Heart left ventricle (tissue), 16 donors: ENCODE data around the gene MAP1B. TPM values are rescaled to one million over a fixed set of nuclear protein-coding genes. Genes with fewer than 3 reads are reported as not detected.

Experiments
- ATAC-seq, 4 donors: fragments of 200-7000 bp; cut with Tn5 transposase; one replicate each; pipeline ENCODE4 v1.9.1; 2020 to 2022; ENCODE audit warnings: moderate library complexity in 4 of 4, mild to moderate bottlenecking in 3 of 4, moderate number of reproducible peaks in 1 of 4
- DNase-seq, 5 donors: peaks; one replicate each; pipeline ENCODE4 v3.0.0-alpha.2; 2020
- H3K27ac ChIP-seq, 12 donors: fragments of 200-600 bp; sonication (generic) in 4 of 12; one replicate each; pipeline versions ENCODE4 v1.5.0 to v1.8.0; 2016 to 2022; ENCODE audit warnings: mild to moderate bottlenecking in 2 of 12
- H3K27me3 ChIP-seq, 9 donors: fragments of 200-600 bp; sonication (generic) in 2 of 9; one replicate each; pipeline versions ENCODE4 v1.5.1 to v1.8.0; 2016 to 2022; ENCODE audit warnings: mild to moderate bottlenecking in 3 of 9
- H3K36me3 ChIP-seq, 9 donors: fragments of 200-600 bp; sonication (generic) in 2 of 9; one replicate each; pipeline versions ENCODE4 v1.5.0 to v1.8.0; 2018 to 2022; ENCODE audit warnings: mild to moderate bottlenecking in 2 of 9
- H3K4me1 ChIP-seq, 12 donors: fragments of 200-600 bp; sonication (generic) in 4 of 12; one replicate each; pipeline versions ENCODE4 v1.5.0 to v1.8.0; 2016 to 2022; ENCODE audit warnings: mild to moderate bottlenecking in 3 of 12
- H3K4me3 ChIP-seq, 12 donors: fragments of 200-600 bp; sonication (generic) in 4 of 12; one replicate each; pipeline versions ENCODE4 v1.5.0 to v1.8.0; 2017 to 2022; ENCODE audit warnings: mild to moderate bottlenecking in 9 of 12, moderate library complexity in 4 of 12
- H3K9me3 ChIP-seq, 12 donors: fragments of 200-600 bp; sonication (generic) in 4 of 12; one replicate each; pipeline versions ENCODE4 v1.5.0 to v1.8.0; 2016 to 2022; ENCODE audit warnings: mild to moderate bottlenecking in 1 of 12
- POLR2A ChIP-seq, 2 donors: fragments of 450-650 bp; IDR thresholded peaks; one replicate each; pipeline ENCODE4 v1.6.1; 2017; ENCODE audit warnings: antibody characterized with exemption in 2 of 2, mild to moderate bottlenecking in 2 of 2, moderate library complexity in 2 of 2
- WGBS, 4 donors: extraction: QIAGEN DNeasy Blood & Tissue Kit in 2 of 4; methylation state at CpG; one replicate each; pipeline versions ENCODE4 v1.1.5 to v1.1.7; 2013 to 2018; 5-methylcytosine and 5-hydroxymethylcytosine counted together
- intact Hi-C, 10 donors: fragments of 100-400 bp; cut with DNase I; formaldehyde crosslinking; loops; one replicate each; pipeline versions ENCODE4 v1.11.1 to v1.14.2; 2022
- polyA plus RNA-seq, 2 donors: library from polyadenylated mRNA; stranded (reverse); fragments of 200-250 nt; gene quantifications; one replicate each; pipeline ENCODE4 v1.2.3, GENCODE V29; 2013
- total RNA-seq, 9 donors: library from RNA; depleted of rRNA in 2 of 9; stranded (reverse); fragments of >200 nt in 2 of 9; fragmentation: NEBNext Ultra II Directional in 3 of 9; extraction: Animal tissue kit (Norgen Biotek cat#: 25700) in 3 of 9; gene quantifications; one replicate each; pipeline versions ENCODE4 v1.1.0 to v1.2.4, GENCODE V29; 2016 to 2023
- TF ChIP-seq, protein P1 (sequence below), 12 donors: fragments of 200-600 bp; sonication (generic) in 4 of 12; IDR thresholded peaks; one replicate each; pipeline versions ENCODE4 v1.5.0 to v1.8.0; 2018 to 2022; ENCODE audit warnings: antibody characterized with exemption in 12 of 12, mild to moderate bottlenecking in 5 of 12
- donor health status: ischemic (EF 13 %, LVEDD 7.1; RV severe dilation, severe dysfunction).
- donor health status: healthy with polysubstance abuse.
- donor health status: DM: no; HTN: yes; CAD: no.
- donor health status: DM: no; HTN: no; CAD: no.
- donor health status: ischemic (EF 25% LVEDD 6.9; RV normal size, moderate dysfunction).
- donor health status: ischemic (EF 25% LVEDD 5.7; RV mildly dilated, moderate dysfunction).
- donor health status: healthy.
- donor health status: DM: yes; HTN: yes; CAD: no.
- donor health status: ischemic (EF 35%, LVEDD 5.7; RV mildly dilated, moderate dysfunction).
- donor health status: nonischemic (EF 11% LVEDD 7.7; RV severe dilation, severe dysfunction).
- donor health status: DM: yes; HTN: yes; CAD: no.
- donor health status: PGD.
- donor health status: ischemic (EF 29% LVEDD 5.4; RV normal size, mild dysfunction).
- donor health status: nonischemic (EF 23%, LVEDD 6.1; RV moderate dilation, normal function).

Gene MAP1B
- total and polyA plus RNA-seq, 11 donors = 10.1 to 603 (median 133) TPM

DNA sequence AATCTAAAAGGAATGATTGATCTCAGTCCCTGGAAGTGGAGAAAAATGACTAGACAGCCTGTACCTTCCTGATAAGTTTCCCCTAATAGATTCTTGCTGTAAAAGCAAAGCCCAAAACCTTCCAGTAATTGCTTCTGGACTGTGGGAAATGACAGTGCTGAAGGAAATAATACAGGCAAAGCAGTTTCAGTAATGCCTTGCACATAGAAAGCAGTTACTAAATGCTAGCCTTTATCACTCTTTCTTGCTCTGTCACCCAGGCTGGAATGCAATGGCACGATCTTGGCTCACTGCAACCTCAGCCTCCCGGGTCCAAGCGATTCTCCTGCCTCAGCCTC, 50.3 kb downstream of the MAP1B start:
- H3K27me3 ChIP-seq = no peaks in the 10 kb centered on the region
- ATAC-seq (no peak), DNase-seq (no peak)
- no peaks in the 10 kb centered on the region for H3K9me3 ChIP-seq
- no peak overlapping the region for H3K4me3 ChIP-seq
- H3K27ac ChIP-seq = peak overlapping the region in 6 of 12 donors; percentile 22 to 47 (median 32)
- H3K4me1 ChIP-seq = peaks cover 0 to 62% (median 28%) of the 10 kb centered on the region in 12 donors
- TF ChIP-seq POLR2A (IDR thresholded peaks at IDR 0.05) = no peak
- TF ChIP-seq, protein P1, sequence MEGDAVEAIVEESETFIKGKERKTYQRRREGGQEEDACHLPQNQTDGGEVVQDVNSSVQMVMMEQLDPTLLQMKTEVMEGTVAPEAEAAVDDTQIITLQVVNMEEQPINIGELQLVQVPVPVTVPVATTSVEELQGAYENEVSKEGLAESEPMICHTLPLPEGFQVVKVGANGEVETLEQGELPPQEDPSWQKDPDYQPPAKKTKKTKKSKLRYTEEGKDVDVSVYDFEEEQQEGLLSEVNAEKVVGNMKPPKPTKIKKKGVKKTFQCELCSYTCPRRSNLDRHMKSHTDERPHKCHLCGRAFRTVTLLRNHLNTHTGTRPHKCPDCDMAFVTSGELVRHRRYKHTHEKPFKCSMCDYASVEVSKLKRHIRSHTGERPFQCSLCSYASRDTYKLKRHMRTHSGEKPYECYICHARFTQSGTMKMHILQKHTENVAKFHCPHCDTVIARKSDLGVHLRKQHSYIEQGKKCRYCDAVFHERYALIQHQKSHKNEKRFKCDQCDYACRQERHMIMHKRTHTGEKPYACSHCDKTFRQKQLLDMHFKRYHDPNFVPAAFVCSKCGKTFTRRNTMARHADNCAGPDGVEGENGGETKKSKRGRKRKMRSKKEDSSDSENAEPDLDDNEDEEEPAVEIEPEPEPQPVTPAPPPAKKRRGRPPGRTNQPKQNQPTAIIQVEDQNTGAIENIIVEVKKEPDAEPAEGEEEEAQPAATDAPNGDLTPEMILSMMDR (IDR thresholded peaks at IDR 0.05) = no peak
- 73 to 88% (median 79%) methylated on average over 3 of the region's 3 CpGs for WGBS, 4 donors
- intact Hi-C loops = no loop called here
- no peaks in the 10 kb centered on the region for H3K36me3 ChIP-seq

DNA sequence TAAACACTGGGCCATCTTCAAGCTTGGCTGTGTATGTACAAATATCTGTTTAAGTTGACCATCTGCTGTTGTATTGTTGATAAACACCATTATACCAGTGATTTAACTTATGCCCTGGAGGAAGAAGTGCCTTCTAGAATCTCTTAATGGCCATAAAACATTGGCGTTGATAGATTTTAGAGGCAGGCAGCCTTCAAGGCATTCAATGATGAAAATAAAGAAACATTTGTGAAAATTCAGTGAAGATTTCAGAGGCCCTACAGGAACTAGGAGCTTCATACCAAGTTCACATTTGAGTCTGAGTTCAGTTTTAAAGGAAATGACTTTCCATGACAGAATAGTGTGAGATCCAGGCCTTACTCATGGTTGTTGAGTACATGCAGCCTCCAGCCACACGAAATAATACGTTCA, 52.2 kb downstream of the MAP1B start:
- H3K36me3 ChIP-seq = no peaks in the 10 kb centered on the region
- intact Hi-C loops = no loop called here
- WGBS, 4 donors = 81 to 89% (median 86%) methylated on average over 3 of the region's 3 CpGs
- no peak overlapping the region for H3K4me3 ChIP-seq
- no peaks in the 10 kb centered on the region for H3K27me3 ChIP-seq
- no peak for TF ChIP-seq POLR2A (IDR thresholded peaks at IDR 0.05)
- TF ChIP-seq, protein P1 (IDR thresholded peaks at IDR 0.05) = no peak
- DNase-seq (no peak), ATAC-seq (no peak)
- no peaks in the 10 kb centered on the region for H3K9me3 ChIP-seq
- peaks cover 0 to 60% (median 23%) of the 10 kb centered on the region in 12 donors for H3K4me1 ChIP-seq
- peak overlapping the region in 1 of 12 donors; percentile 33 for H3K27ac ChIP-seq

DNA sequence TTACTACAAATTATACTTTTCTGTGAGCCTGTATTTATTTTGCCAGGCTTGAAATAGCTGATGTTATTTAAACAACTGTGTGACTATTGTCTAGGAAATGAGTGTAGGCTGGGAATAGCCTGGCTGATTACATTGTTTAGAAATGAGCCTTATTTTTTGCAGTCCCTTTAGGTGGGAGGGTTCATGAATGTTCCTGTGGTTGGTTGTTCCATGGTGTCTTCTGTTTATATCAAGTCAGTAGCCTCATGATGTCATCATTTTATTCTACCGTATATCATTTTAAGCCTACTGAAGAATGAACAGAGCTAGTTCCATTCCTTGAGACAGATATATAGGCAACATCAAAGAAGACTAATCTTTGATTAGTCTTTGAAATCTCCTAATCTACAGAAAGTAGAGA, 53.1 kb downstream of the MAP1B start:
- H3K4me1 ChIP-seq = peaks cover 0 to 59% (median 18%) of the 10 kb centered on the region in 12 donors
- H3K36me3 ChIP-seq = no peaks in the 10 kb centered on the region
- no peaks in the 10 kb centered on the region for H3K9me3 ChIP-seq
- 57 to 82% (median 79%) methylated on average over 1 of the region's 1 CpG for WGBS, 4 donors
- TF ChIP-seq, protein P1 (IDR thresholded peaks at IDR 0.05) = no peak
- no peak for TF ChIP-seq POLR2A (IDR thresholded peaks at IDR 0.05)
- DNase-seq (no peak), ATAC-seq (no peak)
- no peak overlapping the region for H3K27ac ChIP-seq
- intact Hi-C loops = no loop called here
- H3K4me3 ChIP-seq = no peak overlapping the region
- no peaks in the 10 kb centered on the region for H3K27me3 ChIP-seq

DNA sequence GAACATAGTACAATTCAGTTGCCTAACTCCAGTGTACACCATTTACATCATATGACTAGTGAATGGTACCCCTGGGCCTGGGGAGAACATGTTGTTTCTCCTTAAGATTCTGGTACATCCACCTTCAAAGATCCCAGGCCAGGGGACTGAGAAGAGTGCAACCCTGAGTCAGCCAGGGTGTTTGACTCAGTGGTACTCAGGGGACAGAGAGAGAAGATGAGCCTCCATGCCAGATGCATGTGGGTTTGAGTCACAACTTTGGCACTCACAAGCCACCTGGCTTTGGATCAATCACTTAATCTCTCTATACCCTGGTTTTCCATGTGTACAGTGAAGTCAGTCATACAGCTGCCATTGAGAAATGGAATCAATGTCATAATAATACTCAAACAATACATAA, 53.7 kb downstream of the MAP1B start:
- Histone ChIP-seq H3K27me3 (no peaks in the 10 kb centered on the region), H3K4me1 (peaks cover 0 to 62% (median 18%) of the 10 kb centered on the region in 12 donors), H3K36me3 (no peaks in the 10 kb centered on the region), H3K27ac (no peak overlapping the region), H3K4me3 (no peak overlapping the region), H3K9me3 (no peaks in the 10 kb centered on the region)
- TF ChIP-seq, protein P1 (IDR thresholded peaks at IDR 0.05) = no peak
- TF ChIP-seq POLR2A (IDR thresholded peaks at IDR 0.05) = no peak
- ATAC-seq = no peak
- DNase-seq = no peak
- intact Hi-C loops = no loop called here
